Thoracic aorta (tissue), 2 donors: Measurements from ENCODE around the gene STK25. TPM values are rescaled to one million over a fixed set of nuclear protein-coding genes. Genes with fewer than 3 reads are reported as not detected.

Source experiments
- ATAC-seq: fragments of 150-250 bp; one replicate; pipeline ENCODE4 v1.8.0; 2017; ENCODE audit warnings: low read depth; ENCODE audit not compliant: insufficient number of reproducible peaks, low FRiP score
- DNase-seq: peaks from one replicate; pipeline ENCODE4 v3.0.0-alpha.2; 2020; ENCODE audit warnings: low spot score
- H3K27ac ChIP-seq, 2 donors: fragments of 200-600 bp; sonication (generic); 1 replicate in 1 of 2; 2 replicates in 1 of 2; pipeline ENCODE4 v1.5.1; 2016; ENCODE audit warnings: mild to moderate bottlenecking in 2 of 2, moderate library complexity in 2 of 2
- H3K27me3 ChIP-seq: fragments of 200-600 bp; sonication (generic); replicated peaks from 2 replicates; pipeline ENCODE4 v1.6.0; 2016; ENCODE audit warnings: mild to moderate bottlenecking; ENCODE audit not compliant: insufficient read depth
- H3K36me3 ChIP-seq: fragments of 200-600 bp; sonication (generic); one replicate; pipeline ENCODE4 v1.5.1; 2016
- H3K4me1 ChIP-seq, 2 donors: fragments of 200-600 bp; sonication (generic); 1 replicate in 1 of 2; 2 replicates in 1 of 2; pipeline versions ENCODE4 v1.5.1 to v1.6.0; 2016; ENCODE audit warnings: low read depth in 2 of 2, mild to moderate bottlenecking in 1 of 2; ENCODE audit not compliant: control insufficient read depth in 1 of 2
- H3K4me3 ChIP-seq: fragments of 200-600 bp; sonication (generic); 2 replicates; pipeline ENCODE4 v1.5.1; 2016; ENCODE audit warnings: mild to moderate bottlenecking
- H3K9me3 ChIP-seq: fragments of 200-600 bp; sonication (generic); 2 replicates; pipeline ENCODE4 v1.5.1; 2016
- CTCF ChIP-seq: fragments of 200-600 bp; sonication (generic); IDR thresholded peaks from one replicate; pipeline ENCODE4 v1.5.1; 2019; ENCODE audit warnings: antibody characterized with exemption
- total RNA-seq, 2 donors: library from RNA; depleted of rRNA; stranded (reverse); fragments of >200 nt; gene quantifications; one replicate each; pipeline versions ENCODE4 v1.1.0 to v1.2.3, GENCODE V29; 2016

STK25 gene
- total RNA-seq, 2 donors from 2014 or later, result 180 to 279 TPM

- DNase-seq (no peak), ATAC-seq (no peak)
- Histone ChIP-seq H3K4me3 (no peak overlapping the region), H3K36me3 (peaks cover 4% of the 10 kb centered on the region), H3K27ac (no peak overlapping the region), H3K27me3 (no peaks in the 10 kb centered on the region), H3K9me3 (no peaks in the 10 kb centered on the region), H3K4me1 (no peaks in the 10 kb centered on the region)
- no peak for TF ChIP-seq CTCF
Observed at GRCh38 chr2:241473399-241473798, 35.0 kb downstream of the STK25 start.

- Histone ChIP-seq H3K4me3 (no peak overlapping the region), H3K36me3 (peaks cover 3% of the 10 kb centered on the region), H3K27me3 (no peaks in the 10 kb centered on the region), H3K9me3 (no peaks in the 10 kb centered on the region), H3K4me1 (no peaks in the 10 kb centered on the region), H3K27ac (no peak overlapping the region)
- TF ChIP-seq CTCF, result no peak
- ATAC-seq (no peak), DNase-seq (no peak)
Observed at GRCh38 chr2:241469746-241470145, 38.6 kb downstream of the STK25 start.

GRCh38 chr2:241468476-241468781, 40.0 kb downstream of the STK25 start:
- Histone ChIP-seq H3K9me3 (no peaks in the 10 kb centered on the region), H3K36me3 (peaks cover 12% of the 10 kb centered on the region), H3K27ac (no peak overlapping the region), H3K27me3 (no peaks in the 10 kb centered on the region), H3K4me1 (no peaks in the 10 kb centered on the region), H3K4me3 (no peak overlapping the region)
- no peak for ATAC-seq
- DNase-seq, result no peak
- TF ChIP-seq CTCF, result no peak

- TF ChIP-seq CTCF, result no peak
- no peak for DNase-seq
- Histone ChIP-seq H3K27ac (no peak overlapping the region), H3K4me1 (no peaks in the 10 kb centered on the region), H3K9me3 (no peaks in the 10 kb centered on the region), H3K4me3 (no peak overlapping the region), H3K36me3 (peaks cover 12% of the 10 kb centered on the region), H3K27me3 (no peaks in the 10 kb centered on the region)
- ATAC-seq, result no peak
Observed at GRCh38 chr2:241467777-241468475, 40.5 kb downstream of the STK25 start.

DNA sequence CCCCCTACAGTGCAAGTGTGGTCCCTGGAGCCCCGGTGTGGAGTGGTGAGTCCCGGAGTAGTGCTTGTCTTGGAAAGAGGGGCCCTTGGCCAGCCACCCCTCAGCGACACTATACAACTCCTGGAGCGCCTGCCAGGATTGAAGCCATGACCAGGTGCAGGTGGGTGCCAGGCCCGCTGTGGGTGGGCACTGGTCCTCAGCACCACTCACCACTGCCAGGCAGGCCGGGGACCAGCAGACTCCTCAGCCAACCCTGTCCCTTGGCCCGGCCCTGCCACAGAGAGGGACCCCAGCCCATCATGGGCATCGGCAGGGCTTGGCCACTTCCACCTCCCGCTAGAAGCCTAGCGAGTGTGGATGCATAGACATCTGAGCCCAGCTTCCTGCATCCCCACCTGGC, 42.2 kb downstream of the STK25 start:
- no peak for DNase-seq
- peaks cover 12% of the 10 kb centered on the region for H3K36me3 ChIP-seq
- no peak for ATAC-seq

More for the DNA sequence above, 42.2 kb downstream of the STK25 start:
- Histone ChIP-seq H3K27me3 (no peaks in the 10 kb centered on the region), H3K9me3 (no peaks in the 10 kb centered on the region), H3K4me1 (no peaks in the 10 kb centered on the region), H3K4me3 (no peak overlapping the region), H3K27ac (no peak overlapping the region)
- TF ChIP-seq CTCF, result no peak
